Measurements from ENCODE around the gene UAP1L1. TPM values are rescaled to one million over a fixed set of nuclear protein-coding genes. Genes with fewer than 3 reads are reported as not detected.

Gene UAP1L1
- total and polyA plus RNA-seq, 4 donors: 3.5 to 8.1 (median 5.3) TPM

- DNase-seq (ENCODE audit: low read depth in 4 of 6, low spot score in 6 of 6): peak in 5 of 6 donors; percentile 83 to 97 (median 90)
- H3K9me3 ChIP-seq (ENCODE audit: control insufficient read depth, insufficient read depth, low read length): no peaks in the 10 kb centered on the region
- peak overlapping the region; percentile 71 for H3K4me3 ChIP-seq (ENCODE audit: low read depth, low read length)
- WGBS (ENCODE audit: insufficient coverage): under 1% methylated on average over 86 of the region's 86 CpGs
- peaks cover 30% of the 10 kb centered on the region for H3K4me1 ChIP-seq (ENCODE audit: control insufficient read depth, insufficient read depth, low read length)
- peak overlapping the region; percentile 67 for H3K27ac ChIP-seq (ENCODE audit: low read depth, low read length)
- peaks cover 4% of the 10 kb centered on the region for H3K36me3 ChIP-seq (ENCODE audit: control insufficient read depth, insufficient read depth, low read length)
- H3K27me3 ChIP-seq (ENCODE audit: control insufficient read depth, insufficient read depth, low read length): no peaks in the 10 kb centered on the region
Observed at GRCh38 chr9:137129456-137130175, 52.3 kb downstream of the UAP1L1 start.

DNA sequence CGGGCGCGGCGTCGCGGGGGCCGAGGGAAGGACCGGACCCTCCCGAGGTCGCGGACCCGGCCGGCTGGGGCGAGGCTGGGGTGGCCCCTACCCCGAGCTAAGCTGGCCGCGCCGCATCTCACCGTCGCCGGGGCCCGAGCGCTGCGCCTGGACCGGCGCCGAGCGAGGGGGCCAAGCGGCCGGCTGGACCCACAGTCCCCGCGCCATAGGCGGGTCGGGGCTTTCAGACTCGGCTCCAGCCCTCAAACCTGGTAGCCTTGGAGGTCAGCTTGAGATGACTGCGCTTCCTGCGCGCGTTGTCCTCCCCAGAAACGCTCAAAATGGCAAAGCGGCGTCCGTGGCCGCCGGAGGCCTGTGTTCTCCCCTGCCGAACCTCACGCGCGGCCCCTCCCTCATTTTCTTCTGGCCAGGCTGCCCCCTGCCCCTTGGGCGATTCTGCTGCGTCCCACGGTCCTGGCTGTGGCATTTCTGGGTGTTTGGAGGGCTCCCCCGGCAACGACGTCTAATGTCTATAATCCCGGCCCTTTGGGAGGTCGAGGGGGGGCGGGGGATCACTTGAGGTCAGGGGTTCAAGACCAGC is 52.9 kb downstream of the UAP1L1 start:
- peak overlapping the region; percentile 71 for H3K4me3 ChIP-seq (ENCODE audit: low read depth, low read length)
- H3K4me1 ChIP-seq (ENCODE audit: control insufficient read depth, insufficient read depth, low read length): peaks cover 30% of the 10 kb centered on the region
- no peak overlapping the region for H3K27ac ChIP-seq (ENCODE audit: low read depth, low read length)
- DNase-seq (ENCODE audit: low read depth in 4 of 6, low spot score in 6 of 6): peak in 1 of 6 donors; percentile 10
- H3K9me3 ChIP-seq (ENCODE audit: control insufficient read depth, insufficient read depth, low read length): no peaks in the 10 kb centered on the region
- H3K27me3 ChIP-seq (ENCODE audit: control insufficient read depth, insufficient read depth, low read length): no peaks in the 10 kb centered on the region
- WGBS (ENCODE audit: insufficient coverage): under 1% methylated on average over 49 of the region's 58 CpGs
- H3K36me3 ChIP-seq (ENCODE audit: control insufficient read depth, insufficient read depth, low read length): peaks cover 4% of the 10 kb centered on the region

Small RNA genes lying within 50 kb of the gene (small RNA-seq; reads per million reads assigned to genes)
- not detected for gene RF00153 (ENCODE audit: low replicate concordance)

Other genes with a start within 250 kb of the UAP1L1 start
Only the 30 nearest of the 36 such genes appear.
- gene TRAF2, start 191.0 kb upstream of the UAP1L1 start, total RNA-seq: 1 to 10 TPM; 7.4 to 7.5 TPM
- 10 to 100 TPM; 12.4 to 19.3 TPM for gene TRAF2, start 191.0 kb upstream of the UAP1L1 start, polyA plus RNA-seq (ENCODE audit: insufficient read length in 2 of 2)
- gene FBXW5, start 132.8 kb upstream of the UAP1L1 start, total RNA-seq: 10 to 100 TPM; 52.0 to 91.5 TPM
- 100 to 1,000 TPM; 103 to 107 TPM for gene FBXW5, start 132.8 kb upstream of the UAP1L1 start, polyA plus RNA-seq (ENCODE audit: insufficient read length in 2 of 2)
- gene C8G, start 132.3 kb upstream of the UAP1L1 start, total RNA-seq: 1 to 10 TPM in 1 of 2 donors, not detected in 1; 1.3 TPM
- 1 to 10 TPM; 1.6 to 1.7 TPM for gene C8G, start 132.3 kb upstream of the UAP1L1 start, polyA plus RNA-seq (ENCODE audit: insufficient read length in 2 of 2)
- gene LCN12, start 125.2 kb upstream of the UAP1L1 start, total RNA-seq: 1 to 10 TPM in 1 of 2 donors, under 1 TPM in 1; 0.20 to 4.1 TPM
- 1 to 10 TPM; 6.5 to 7.4 TPM for gene LCN12, start 125.2 kb upstream of the UAP1L1 start, polyA plus RNA-seq (ENCODE audit: insufficient read length in 2 of 2)
- 1,000 to 10,000 TPM in 1 of 2 donors, 100 to 1,000 TPM in 1; 697 to 6,990 TPM for gene PTGDS, start 100.0 kb upstream of the UAP1L1 start, total RNA-seq
- gene PTGDS, start 100.0 kb upstream of the UAP1L1 start, polyA plus RNA-seq (ENCODE audit: insufficient read length in 2 of 2): 1,000 to 10,000 TPM in 1 of 2 donors, 100 to 1,000 TPM in 1; 304 to 3,209 TPM
- 10 to 100 TPM in 1 of 2 donors, 1 to 10 TPM in 1; 2.3 to 54.0 TPM for gene LCNL1, start 94.5 kb upstream of the UAP1L1 start, total RNA-seq
- 10 to 100 TPM in 1 of 2 donors, 1 to 10 TPM in 1; 3.8 to 25.2 TPM for gene LCNL1, start 94.5 kb upstream of the UAP1L1 start, polyA plus RNA-seq (ENCODE audit: insufficient read length in 2 of 2)
- gene PAXX, start 85.1 kb upstream of the UAP1L1 start, total RNA-seq: 10 to 100 TPM; 15.7 to 57.5 TPM
- gene PAXX, start 85.1 kb upstream of the UAP1L1 start, polyA plus RNA-seq (ENCODE audit: insufficient read length in 2 of 2): 100 to 1,000 TPM in 1 of 2 donors, 10 to 100 TPM in 1; 87.9 to 108 TPM
- gene CLIC3, start 80.9 kb upstream of the UAP1L1 start, total RNA-seq: 1 to 10 TPM; 2.0 to 6.4 TPM
- gene CLIC3, start 80.9 kb upstream of the UAP1L1 start, polyA plus RNA-seq (ENCODE audit: insufficient read length in 2 of 2): 1 to 10 TPM in 1 of 2 donors, under 1 TPM in 1; 0.35 to 2.0 TPM
- gene ABCA2, start 49.3 kb upstream of the UAP1L1 start, total RNA-seq: 10 to 100 TPM; 46.8 to 52.0 TPM
- 100 to 1,000 TPM; 139 to 151 TPM for gene ABCA2, start 49.3 kb upstream of the UAP1L1 start, polyA plus RNA-seq (ENCODE audit: insufficient read length in 2 of 2)
- gene FUT7, start 45.4 kb upstream of the UAP1L1 start, total RNA-seq: under 1 TPM; 0.06 to 0.40 TPM
- under 1 TPM; 0.51 to 0.52 TPM for gene FUT7, start 45.4 kb upstream of the UAP1L1 start, polyA plus RNA-seq (ENCODE audit: insufficient read length in 2 of 2)
- gene NPDC1, start 31.3 kb upstream of the UAP1L1 start, total RNA-seq: 10 to 100 TPM; 26.7 to 82.7 TPM
- gene NPDC1, start 31.3 kb upstream of the UAP1L1 start, polyA plus RNA-seq (ENCODE audit: insufficient read length in 2 of 2): 100 to 1,000 TPM; 245 to 276 TPM
- gene ENTPD2, start 23.5 kb upstream of the UAP1L1 start, total RNA-seq: 1 to 10 TPM; 5.7 to 7.9 TPM
- 10 to 100 TPM; 49.1 to 50.7 TPM for gene ENTPD2, start 23.5 kb upstream of the UAP1L1 start, polyA plus RNA-seq (ENCODE audit: insufficient read length in 2 of 2)
- gene SAPCD2, start 7.0 kb upstream of the UAP1L1 start, total RNA-seq: 10 to 100 TPM in 1 of 2 donors, 1 to 10 TPM in 1; 5.0 to 12.6 TPM
- gene SAPCD2, start 7.0 kb upstream of the UAP1L1 start, polyA plus RNA-seq (ENCODE audit: insufficient read length in 2 of 2): 10 to 100 TPM; 18.4 to 19.0 TPM
- gene MAN1B1, start 9.5 kb downstream of the UAP1L1 start, total RNA-seq: 10 to 100 TPM; 38.3 to 61.3 TPM
- gene MAN1B1, start 9.5 kb downstream of the UAP1L1 start, polyA plus RNA-seq (ENCODE audit: insufficient read length in 2 of 2): 10 to 100 TPM; 63.3 to 81.3 TPM
- 100 to 1,000 TPM in 1 of 2 donors, 10 to 100 TPM in 1; 29.8 to 101 TPM for gene DPP7, start 37.2 kb downstream of the UAP1L1 start, total RNA-seq
- gene DPP7, start 37.2 kb downstream of the UAP1L1 start, polyA plus RNA-seq (ENCODE audit: insufficient read length in 2 of 2): 100 to 1,000 TPM; 127 to 144 TPM
- 10 to 100 TPM; 16.2 to 99.0 TPM for gene GRIN1, start 61.6 kb downstream of the UAP1L1 start, total RNA-seq
- gene GRIN1, start 61.6 kb downstream of the UAP1L1 start, polyA plus RNA-seq (ENCODE audit: insufficient read length in 2 of 2): 100 to 1,000 TPM; 193 to 207 TPM
- under 1 TPM; 0.30 to 0.50 TPM for gene LRRC26, start 92.5 kb downstream of the UAP1L1 start, total RNA-seq
- 1 to 10 TPM; 1.3 to 1.9 TPM for gene LRRC26, start 92.5 kb downstream of the UAP1L1 start, polyA plus RNA-seq (ENCODE audit: insufficient read length in 2 of 2)
- not detected for gene TMEM210, start 94.5 kb downstream of the UAP1L1 start, total RNA-seq
- under 1 TPM in 1 of 2 donors, not detected in 1; 0.42 TPM for gene TMEM210, start 94.5 kb downstream of the UAP1L1 start, polyA plus RNA-seq (ENCODE audit: insufficient read length in 2 of 2)
- gene ANAPC2, start 111.0 kb downstream of the UAP1L1 start, total RNA-seq: 10 to 100 TPM; 18.4 to 30.1 TPM
- gene ANAPC2, start 111.0 kb downstream of the UAP1L1 start, polyA plus RNA-seq (ENCODE audit: insufficient read length in 2 of 2): 10 to 100 TPM; 58.2 to 69.8 TPM
- 10 to 100 TPM; 28.1 to 53.5 TPM for gene SSNA1, start 111.2 kb downstream of the UAP1L1 start, total RNA-seq
- gene SSNA1, start 111.2 kb downstream of the UAP1L1 start, polyA plus RNA-seq (ENCODE audit: insufficient read length in 2 of 2): 10 to 100 TPM; 64.1 to 66.9 TPM
- 1 to 10 TPM; 6.7 to 9.2 TPM for gene TPRN, start 123.2 kb downstream of the UAP1L1 start, total RNA-seq
- gene TPRN, start 123.2 kb downstream of the UAP1L1 start, polyA plus RNA-seq (ENCODE audit: insufficient read length in 2 of 2): 10 to 100 TPM; 24.9 to 30.8 TPM
- 10 to 100 TPM; 28.5 to 34.1 TPM for gene TMEM203, start 128.1 kb downstream of the UAP1L1 start, total RNA-seq
- 10 to 100 TPM; 48.8 to 50.7 TPM for gene TMEM203, start 128.1 kb downstream of the UAP1L1 start, polyA plus RNA-seq (ENCODE audit: insufficient read length in 2 of 2)
- 1 to 10 TPM; 3.2 to 6.1 TPM for gene NDOR1, start 128.2 kb downstream of the UAP1L1 start, total RNA-seq
- 10 to 100 TPM; 18.5 to 23.8 TPM for gene NDOR1, start 128.2 kb downstream of the UAP1L1 start, polyA plus RNA-seq (ENCODE audit: insufficient read length in 2 of 2)
- gene RNF208, start 144.7 kb downstream of the UAP1L1 start, total RNA-seq: 1 to 10 TPM; 2.0 to 3.0 TPM
- 10 to 100 TPM; 64.3 to 66.6 TPM for gene RNF208, start 144.7 kb downstream of the UAP1L1 start, polyA plus RNA-seq (ENCODE audit: insufficient read length in 2 of 2)
- gene CYSRT1, start 147.7 kb downstream of the UAP1L1 start, total RNA-seq: under 1 TPM; 0.69 to 0.94 TPM
- 1 to 10 TPM; 3.4 to 4.5 TPM for gene CYSRT1, start 147.7 kb downstream of the UAP1L1 start, polyA plus RNA-seq (ENCODE audit: insufficient read length in 2 of 2)
- gene RNF224, start 150.0 kb downstream of the UAP1L1 start, total RNA-seq: under 1 TPM in 1 of 2 donors, not detected in 1; 0.06 TPM
- gene RNF224, start 150.0 kb downstream of the UAP1L1 start, polyA plus RNA-seq (ENCODE audit: insufficient read length in 2 of 2): 1 to 10 TPM; 1.3 to 2.2 TPM
- under 1 TPM in 1 of 2 donors, not detected in 1; 0.06 TPM for gene SLC34A3, start 153.4 kb downstream of the UAP1L1 start, total RNA-seq
- 1 to 10 TPM in 1 of 2 donors, under 1 TPM in 1; 0.95 to 1.6 TPM for gene SLC34A3, start 153.4 kb downstream of the UAP1L1 start, polyA plus RNA-seq (ENCODE audit: insufficient read length in 2 of 2)
- 100 to 1,000 TPM; 152 to 247 TPM for gene TUBB4B, start 163.8 kb downstream of the UAP1L1 start, total RNA-seq
- 100 to 1,000 TPM; 436 to 441 TPM for gene TUBB4B, start 163.8 kb downstream of the UAP1L1 start, polyA plus RNA-seq (ENCODE audit: insufficient read length in 2 of 2)
- not detected for gene STPG3, start 173.8 kb downstream of the UAP1L1 start, total RNA-seq
- under 1 TPM; 0.32 to 0.68 TPM for gene STPG3, start 173.8 kb downstream of the UAP1L1 start, polyA plus RNA-seq (ENCODE audit: insufficient read length in 2 of 2)
- 10 to 100 TPM; 29.6 to 31.0 TPM for gene NELFB, start 177.8 kb downstream of the UAP1L1 start, total RNA-seq
- gene NELFB, start 177.8 kb downstream of the UAP1L1 start, polyA plus RNA-seq (ENCODE audit: insufficient read length in 2 of 2): 10 to 100 TPM; 79.7 to 83.7 TPM

Data from spinal cord (tissue), 10 donors.